ENCODE measurements around the gene C19orf38.

GRCh38 chr19:10828981-10829821 is 19.0 kb upstream of the C19orf38 start:
- no peak; the same call in 1 of the 2 replicates for TF ChIP-seq CTCF (conservative IDR thresholded peaks at IDR 0.05)
- no peak for TF ChIP-seq ZFX (IDR thresholded peaks at IDR 0.05)
